T-helper 2 cell (primary cell): ENCODE data around the gene KCNH5.

Experiments used
- DNase-seq, 5 experiments: peaks; one replicate each; pipeline versions ENCODE4 v3.0.0 to v3.0.0-alpha.2; 2012 to 2022
- total RNA-seq, 2 donors: gene quantifications; one replicate each; lab custom pipeline; 2026; lab: John Stamatoyannopoulos, UW

The KCNH5 gene, protein sequence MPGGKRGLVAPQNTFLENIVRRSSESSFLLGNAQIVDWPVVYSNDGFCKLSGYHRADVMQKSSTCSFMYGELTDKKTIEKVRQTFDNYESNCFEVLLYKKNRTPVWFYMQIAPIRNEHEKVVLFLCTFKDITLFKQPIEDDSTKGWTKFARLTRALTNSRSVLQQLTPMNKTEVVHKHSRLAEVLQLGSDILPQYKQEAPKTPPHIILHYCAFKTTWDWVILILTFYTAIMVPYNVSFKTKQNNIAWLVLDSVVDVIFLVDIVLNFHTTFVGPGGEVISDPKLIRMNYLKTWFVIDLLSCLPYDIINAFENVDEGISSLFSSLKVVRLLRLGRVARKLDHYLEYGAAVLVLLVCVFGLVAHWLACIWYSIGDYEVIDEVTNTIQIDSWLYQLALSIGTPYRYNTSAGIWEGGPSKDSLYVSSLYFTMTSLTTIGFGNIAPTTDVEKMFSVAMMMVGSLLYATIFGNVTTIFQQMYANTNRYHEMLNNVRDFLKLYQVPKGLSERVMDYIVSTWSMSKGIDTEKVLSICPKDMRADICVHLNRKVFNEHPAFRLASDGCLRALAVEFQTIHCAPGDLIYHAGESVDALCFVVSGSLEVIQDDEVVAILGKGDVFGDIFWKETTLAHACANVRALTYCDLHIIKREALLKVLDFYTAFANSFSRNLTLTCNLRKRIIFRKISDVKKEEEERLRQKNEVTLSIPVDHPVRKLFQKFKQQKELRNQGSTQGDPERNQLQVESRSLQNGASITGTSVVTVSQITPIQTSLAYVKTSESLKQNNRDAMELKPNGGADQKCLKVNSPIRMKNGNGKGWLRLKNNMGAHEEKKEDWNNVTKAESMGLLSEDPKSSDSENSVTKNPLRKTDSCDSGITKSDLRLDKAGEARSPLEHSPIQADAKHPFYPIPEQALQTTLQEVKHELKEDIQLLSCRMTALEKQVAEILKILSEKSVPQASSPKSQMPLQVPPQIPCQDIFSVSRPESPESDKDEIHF
- total RNA-seq = 0 reads per million in 2 donors

- peak in 1 of 5 experiments; percentile 41 for DNase-seq
These were observed at the start of gene KCNH5 for GRCh38 chr14:63045234-63045611. KCNH5 (minus strand) TSS chr14:63045458; CDS start chr14:63045186, 272 bp downstream.

DNA sequence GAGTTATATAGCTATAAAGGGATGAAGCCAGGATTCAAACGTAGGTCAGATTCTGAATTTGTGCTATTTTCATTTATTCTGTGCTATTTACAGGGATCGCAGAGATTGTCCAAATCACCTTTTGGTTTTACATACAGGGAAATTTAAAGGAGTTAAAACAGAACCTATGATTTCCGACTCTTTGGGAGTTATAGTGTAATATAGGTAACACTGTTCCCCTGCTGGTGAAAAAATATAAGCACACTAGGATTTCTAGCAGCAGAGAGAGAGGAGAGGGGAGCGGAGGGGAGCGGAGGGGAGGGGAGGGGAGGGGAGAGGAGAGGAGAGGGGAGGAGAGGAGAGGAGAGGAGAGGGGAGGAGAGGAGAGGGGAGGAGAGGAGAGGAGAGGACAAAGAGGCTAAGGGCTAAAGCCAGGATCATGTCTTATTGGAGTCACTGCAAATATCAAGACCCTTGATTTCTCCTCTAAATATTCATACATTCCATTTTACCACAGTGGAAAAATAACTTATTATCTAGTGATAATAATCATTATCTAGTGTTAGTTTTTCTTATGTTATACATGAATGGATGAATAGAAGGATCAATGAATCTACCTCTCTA, 46.2 kb upstream of the KCNH5 start:
- DNase-seq = no peak

- DNase-seq = no peak
These were observed 43.6 kb upstream of the KCNH5 start for GRCh38 chr14:63088865-63089264.

- DNase-seq = no peak
These were observed 33.3 kb upstream of the KCNH5 start for GRCh38 chr14:63078569-63078968.

DNA sequence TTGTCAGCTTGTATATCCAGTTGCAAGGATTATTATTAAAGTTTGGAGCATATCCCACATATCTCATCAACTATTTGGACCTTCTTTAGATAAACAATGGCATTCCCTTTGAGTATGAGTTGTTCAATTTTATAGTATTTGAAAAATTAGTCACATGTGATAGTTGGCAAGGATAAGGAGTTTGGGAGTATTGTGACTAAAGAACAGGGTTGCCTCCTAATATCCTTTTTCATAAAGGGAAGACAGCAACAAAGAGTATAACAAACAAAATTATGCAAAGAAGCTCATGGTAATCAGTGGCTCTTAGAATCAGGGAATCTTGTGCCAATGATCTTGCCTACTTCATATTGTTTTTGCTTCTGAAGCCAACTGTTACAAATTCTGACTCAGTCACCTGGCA, 31.2 kb upstream of the KCNH5 start:
- no peak for DNase-seq

DNA sequence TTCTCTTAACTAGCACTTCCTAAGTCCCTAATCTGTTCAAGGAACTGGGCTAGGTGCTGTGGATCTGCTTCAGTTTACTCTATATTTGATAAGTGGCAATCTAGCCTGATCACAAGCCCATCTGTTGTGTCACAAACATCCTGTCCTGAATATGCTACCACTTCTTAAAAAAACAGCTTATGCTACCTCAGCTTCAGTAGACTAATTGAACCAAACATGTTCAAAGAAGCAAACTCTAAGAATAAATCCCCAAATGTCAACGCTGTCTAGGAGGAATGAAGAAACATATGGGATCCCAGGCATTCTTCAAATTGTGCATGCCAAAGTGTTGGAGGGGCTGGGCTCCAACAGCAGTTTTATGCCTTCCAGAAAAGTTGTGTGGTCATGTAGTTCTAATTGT, 10.4 kb upstream of the KCNH5 start:
- no peak for DNase-seq

GRCh38 chr14:63051992-63052391, 6.7 kb upstream of the KCNH5 start:
- no peak for DNase-seq

- no peak for DNase-seq
These were observed 6.0 kb upstream of the KCNH5 start for GRCh38 chr14:63051301-63051700.

DNA sequence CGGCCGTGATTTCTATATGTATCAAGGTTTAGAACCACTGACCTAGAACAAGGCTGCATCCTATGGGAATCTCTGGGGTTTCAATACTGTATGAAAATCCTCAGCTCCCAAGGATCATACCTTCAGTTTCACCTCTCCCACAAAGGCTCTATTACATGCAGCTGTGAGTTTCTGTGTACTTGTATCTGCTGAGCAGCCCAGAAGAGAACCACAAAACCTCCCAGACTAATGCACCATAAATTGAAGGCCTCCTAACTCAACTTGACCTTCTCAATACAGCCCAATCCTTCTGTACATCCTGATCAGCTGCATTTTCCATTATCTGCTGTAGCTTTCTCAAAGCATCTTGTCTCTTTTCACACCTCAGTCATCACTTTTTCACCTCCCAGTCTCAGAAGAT, 5.4 kb upstream of the KCNH5 start:
- DNase-seq = no peak

GRCh38 chr14:63046339-63047268, 1.3 kb upstream of the KCNH5 start:
- DNase-seq = no peak

GRCh38 chr14:63045612-63046320, 508 bp upstream of the KCNH5 start:
- peak in 1 of 5 experiments; percentile 3 for DNase-seq

- no peak for DNase-seq
These were observed 5.4 kb downstream of the KCNH5 start for GRCh38 chr14:63039866-63040265.

DNA sequence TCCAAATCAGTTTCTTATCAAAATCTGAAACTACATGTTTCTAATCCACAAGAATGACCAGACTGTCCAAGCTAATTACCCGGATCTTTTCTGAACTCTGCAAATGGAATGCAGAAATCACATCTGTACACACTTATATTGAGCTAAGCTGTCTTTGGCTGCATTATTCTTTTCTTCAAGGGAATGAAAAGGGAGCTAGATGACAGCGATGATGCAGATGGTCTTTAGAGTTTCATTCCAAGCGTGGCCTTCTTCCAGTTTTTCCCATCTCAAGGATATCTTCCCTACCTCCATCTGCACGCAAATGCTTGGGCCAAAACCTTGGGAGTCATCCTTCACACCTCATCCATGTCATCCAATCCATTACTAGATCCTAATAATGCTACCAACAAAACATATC, 12.6 kb downstream of the KCNH5 start:
- no peak for DNase-seq

GRCh38 chr14:63032076-63032475, 13.2 kb downstream of the KCNH5 start:
- no peak for DNase-seq

DNA sequence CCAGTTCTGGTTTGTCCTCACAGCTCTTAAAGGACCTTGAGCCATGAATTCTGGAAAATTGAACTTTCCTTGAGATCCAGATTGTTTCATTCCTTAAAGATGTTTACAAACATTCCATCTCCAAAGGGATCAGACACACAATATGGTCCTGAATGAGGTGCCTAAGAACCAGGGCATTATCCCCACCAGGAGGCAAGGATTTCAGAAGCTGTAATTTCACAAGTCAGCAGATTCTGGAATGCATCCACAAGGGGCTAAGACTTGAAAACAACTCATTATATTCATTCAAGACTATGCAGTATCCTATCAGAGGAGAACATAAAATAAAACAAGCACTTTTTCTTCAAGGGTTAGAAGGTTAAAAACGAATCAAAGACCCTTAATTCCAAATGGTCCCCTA, 15.1 kb downstream of the KCNH5 start:
- no peak for DNase-seq

DNA sequence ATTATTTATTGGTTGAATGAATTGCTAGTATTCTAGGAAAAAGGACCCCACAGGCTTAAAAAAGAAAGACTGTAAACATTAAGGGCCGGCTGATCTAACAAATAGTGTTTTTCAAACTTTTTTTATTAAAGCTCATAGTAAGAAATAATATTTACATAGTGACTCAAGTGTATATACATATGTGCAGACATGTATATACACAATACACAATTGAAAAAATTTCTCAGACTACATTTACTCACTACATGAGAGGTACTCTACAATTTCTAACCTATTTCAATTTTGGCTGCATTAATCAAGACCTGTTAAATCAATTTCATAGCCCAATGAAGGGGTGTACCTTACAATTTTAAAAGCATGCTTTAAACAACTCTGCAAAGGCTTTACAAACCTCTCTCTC, 17.5 kb downstream of the KCNH5 start:
- DNase-seq = no peak

DNA sequence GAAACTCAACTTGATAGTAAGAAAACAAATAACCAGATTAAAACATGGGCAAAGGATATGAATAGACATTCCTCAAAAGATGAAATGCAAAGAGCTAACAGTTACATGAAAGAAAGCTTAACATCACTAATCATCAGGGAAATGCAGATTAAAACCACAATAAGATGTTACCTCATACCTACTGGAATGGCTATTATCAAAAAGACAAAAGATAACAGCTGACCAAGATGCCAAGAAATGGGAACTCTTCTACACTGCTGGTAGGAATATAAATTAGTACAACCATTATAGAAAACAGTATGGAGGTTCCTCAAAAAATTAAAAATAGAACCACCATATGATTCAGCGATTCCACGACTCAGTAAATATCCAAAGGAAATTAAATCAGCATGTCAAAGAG, 18.8 kb downstream of the KCNH5 start:
- no peak for DNase-seq

- no peak for DNase-seq
These were observed 30.6 kb downstream of the KCNH5 start for GRCh38 chr14:63014621-63015020.

DNA sequence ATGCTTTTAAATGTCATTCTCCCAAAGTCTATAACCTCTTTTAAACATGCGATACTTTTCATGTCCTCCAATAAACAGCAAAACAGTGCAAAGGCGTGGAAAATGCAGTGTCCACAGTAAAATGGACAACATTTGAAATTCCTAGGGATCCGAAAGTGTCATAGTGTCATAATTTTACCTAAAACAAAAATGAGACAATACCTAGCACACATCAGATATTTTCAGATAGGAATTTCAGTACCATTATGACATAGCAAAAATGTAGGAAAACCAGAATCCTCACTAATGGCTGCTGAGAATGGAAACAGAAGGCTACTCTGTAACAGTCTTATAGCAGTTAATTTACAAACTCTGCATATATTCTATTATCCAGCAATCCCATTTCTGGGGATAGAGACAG, 33.1 kb downstream of the KCNH5 start:
- DNase-seq = no peak

- no peak for DNase-seq
These were observed 33.6 kb downstream of the KCNH5 start for GRCh38 chr14:63011623-63012022.

DNA sequence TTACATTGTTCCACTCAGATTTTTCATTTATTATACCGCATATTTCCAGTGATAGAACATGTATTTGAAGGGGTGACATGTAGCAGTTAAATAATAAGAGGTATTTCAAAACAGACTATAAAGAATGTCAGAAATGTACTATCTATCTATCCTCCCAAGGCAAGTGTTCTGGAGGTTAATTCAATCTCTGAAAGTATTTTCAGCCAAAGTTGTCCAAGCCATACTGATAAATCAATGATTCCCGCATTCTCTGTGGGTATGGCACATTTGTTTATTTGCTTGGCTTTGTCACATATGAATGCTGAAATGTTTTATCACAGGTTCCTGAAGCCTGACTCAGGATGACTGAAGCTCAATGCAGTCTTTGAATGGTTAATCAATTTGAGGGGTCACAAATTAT, 35.8 kb downstream of the KCNH5 start:
- DNase-seq = no peak
